HPDE6-E6E7 (cell line): ENCODE measurements around the gene KLHL18.
"Not testable (repeated sequence)": the region's sequence is repeated elsewhere in the genome, so short reads cannot be mapped to it uniquely, and the experiment has no call there.

Source experiments
- DNase-seq: peaks from one replicate; pipeline ENCODE4 v3.0.0; 2011; ENCODE audit warnings: missing footprints; ENCODE audit errors: extremely low spot score

KLHL18 gene

GRCh38 chr3:47313341-47314055 is 30.8 kb downstream of the KLHL18 start:
- no peak for DNase-seq

GRCh38 chr3:47314056-47314764 is 31.5 kb downstream of the KLHL18 start:
- DNase-seq: no peak

DNA sequence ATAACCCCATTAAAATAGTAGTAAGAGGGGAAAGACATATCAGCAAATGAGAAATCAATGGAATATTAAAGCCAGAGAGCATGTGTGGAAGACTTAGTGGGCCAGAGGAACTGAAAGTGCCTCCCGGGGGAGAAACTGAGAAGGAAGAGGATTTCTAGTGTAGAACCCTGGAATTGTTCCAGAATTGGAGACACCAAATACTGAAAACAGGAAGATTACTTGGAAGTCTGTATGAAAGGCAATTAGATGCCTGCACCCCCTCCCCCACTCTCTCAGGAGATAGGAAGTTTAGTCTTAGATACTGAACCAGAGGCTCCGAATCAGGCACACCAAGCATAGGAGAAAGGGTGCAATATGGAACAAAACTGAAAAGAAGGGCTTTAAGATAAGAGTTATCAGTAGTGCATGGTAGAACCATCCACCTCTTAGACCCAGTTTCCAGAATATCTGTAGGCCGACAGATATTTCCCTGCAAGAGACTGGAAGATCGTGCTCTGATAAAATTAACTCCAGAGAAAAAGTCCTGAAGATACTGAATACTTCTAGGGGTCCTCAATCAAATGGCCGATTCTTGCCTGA is 32.4 kb downstream of the KLHL18 start:
- no peak for DNase-seq

GRCh38 chr3:47316151-47316550 is 33.4 kb downstream of the KLHL18 start:
- not testable (repeated sequence) for DNase-seq

- no peak for DNase-seq
Measured at GRCh38 chr3:47318916-47319315, 36.2 kb downstream of the KLHL18 start.

DNA sequence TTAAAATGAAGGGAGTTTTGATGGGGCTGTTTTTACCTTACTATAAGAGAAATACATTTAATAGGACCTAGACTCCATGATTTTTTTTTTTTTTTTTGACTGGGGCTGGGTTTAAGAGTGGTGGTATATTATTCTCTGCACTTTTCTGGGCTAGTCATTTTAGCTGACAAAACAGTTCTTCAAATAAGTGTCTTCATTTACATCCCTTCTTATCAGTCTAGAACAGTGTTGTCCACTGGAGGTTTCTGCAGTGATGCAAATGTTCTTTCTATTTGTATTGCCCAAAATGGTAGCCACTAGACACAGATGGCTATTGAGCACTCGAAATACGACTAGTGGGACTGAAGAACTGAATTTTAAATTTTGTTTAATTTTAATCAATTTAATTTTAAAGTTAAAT is 37.2 kb downstream of the KLHL18 start:
- DNase-seq: no peak

DNA sequence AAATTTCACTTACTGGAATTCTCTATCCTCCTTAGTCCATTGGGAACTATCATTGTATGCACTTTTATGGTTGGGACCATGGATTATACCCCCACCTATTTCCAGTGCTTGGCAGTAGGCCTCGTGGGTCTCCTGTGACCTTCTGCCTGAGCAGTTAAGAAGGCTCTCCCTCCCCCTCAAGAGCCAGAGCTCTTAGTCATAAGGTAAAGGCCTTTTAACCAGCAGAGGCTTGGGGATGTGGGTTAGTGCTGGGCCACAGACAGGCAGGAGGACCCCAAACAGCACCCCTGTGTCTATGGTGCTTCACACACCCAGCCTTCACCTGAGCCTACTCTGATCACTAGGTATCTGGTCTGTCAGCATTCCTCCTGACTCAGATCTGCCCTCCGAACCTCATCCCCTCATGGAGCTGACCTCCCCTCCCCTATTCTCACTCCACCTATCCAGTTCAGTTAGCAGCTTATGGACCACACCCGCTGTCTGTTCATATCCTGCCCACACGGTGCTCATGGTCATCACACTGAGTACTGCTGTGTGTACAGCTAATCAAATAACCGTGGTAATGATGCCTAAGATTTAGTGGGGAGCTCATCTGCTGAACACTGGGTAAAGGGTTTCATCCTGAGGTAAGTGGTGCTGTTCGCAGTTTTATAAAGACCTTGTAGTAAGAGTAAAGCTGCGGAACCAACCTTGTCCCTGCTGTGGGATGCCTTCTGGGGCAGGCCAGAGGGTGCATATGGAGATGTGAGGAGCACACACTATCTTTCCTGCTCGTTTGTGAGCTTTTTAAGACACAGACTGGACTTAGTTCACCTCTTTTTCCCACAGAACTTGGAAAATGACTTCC is 40.9 kb downstream of the KLHL18 start:
- peak; percentile 22 for DNase-seq

- peak; percentile 34 for DNase-seq
Measured at GRCh38 chr3:47324278-47324865, 41.6 kb downstream of the KLHL18 start.

- DNase-seq: no peak
Measured at GRCh38 chr3:47333907-47334306, 51.2 kb downstream of the KLHL18 start.

- no peak for DNase-seq
Measured at GRCh38 chr3:47337656-47338055, 54.9 kb downstream of the KLHL18 start.

DNA sequence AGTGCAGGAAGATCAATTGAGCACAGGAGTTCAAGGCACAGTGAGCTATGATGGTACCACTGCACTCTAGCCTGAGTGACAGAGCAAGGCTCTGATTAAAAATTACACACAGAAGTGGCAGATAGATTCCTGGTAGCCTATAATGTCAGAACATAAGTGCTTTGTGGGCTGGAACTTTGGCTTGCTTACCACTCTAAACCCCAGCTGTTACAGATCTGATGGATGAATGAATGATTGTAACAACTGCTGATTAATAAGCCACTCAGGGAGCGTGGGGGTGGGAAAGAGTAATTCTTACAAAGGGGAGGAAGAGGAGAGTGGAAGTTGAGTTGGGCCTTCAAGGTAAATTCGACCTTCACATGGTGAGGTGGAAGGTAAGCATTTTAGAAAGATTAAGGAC is 57.2 kb downstream of the KLHL18 start:
- DNase-seq: no peak

DNA sequence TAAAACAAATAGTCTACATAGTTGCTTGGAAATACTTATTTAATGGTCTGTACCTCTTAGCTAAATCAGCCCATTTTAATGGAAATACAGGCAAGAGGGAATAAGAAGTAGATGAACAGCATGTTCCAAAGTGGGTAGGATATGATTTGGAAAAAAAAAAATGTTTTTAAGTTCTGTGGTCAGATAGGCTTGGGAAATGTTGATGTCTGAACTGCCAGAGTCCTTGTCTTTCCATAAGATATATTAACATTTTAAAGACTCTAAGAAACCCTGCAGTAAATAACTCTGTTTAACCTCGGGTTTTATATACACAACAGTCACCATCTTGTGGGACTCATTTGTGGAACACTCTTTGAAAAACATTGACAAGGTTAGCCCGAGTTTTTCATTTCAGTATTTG is 58.1 kb downstream of the KLHL18 start:
- DNase-seq: no peak

DNA sequence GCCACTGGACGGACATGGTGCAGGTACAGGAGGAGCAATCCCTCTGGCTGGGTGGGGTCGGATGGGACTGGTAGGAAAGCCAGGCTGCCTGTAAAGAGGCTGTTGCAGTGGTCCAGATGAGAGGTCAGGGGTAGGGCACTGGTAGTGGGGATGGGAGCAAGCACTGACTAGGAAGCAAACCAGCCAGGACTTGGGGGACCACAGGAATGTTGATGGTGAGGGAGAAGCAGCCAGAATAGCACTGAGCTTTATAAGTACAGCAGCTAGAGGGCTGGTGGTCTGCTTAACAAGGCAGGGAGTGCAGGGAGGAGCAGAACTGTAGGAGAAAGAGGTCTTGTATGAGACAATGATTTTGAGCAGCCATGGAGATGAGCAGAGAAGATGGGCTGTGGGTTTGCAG is 59.4 kb downstream of the KLHL18 start:
- no peak for DNase-seq

DNA sequence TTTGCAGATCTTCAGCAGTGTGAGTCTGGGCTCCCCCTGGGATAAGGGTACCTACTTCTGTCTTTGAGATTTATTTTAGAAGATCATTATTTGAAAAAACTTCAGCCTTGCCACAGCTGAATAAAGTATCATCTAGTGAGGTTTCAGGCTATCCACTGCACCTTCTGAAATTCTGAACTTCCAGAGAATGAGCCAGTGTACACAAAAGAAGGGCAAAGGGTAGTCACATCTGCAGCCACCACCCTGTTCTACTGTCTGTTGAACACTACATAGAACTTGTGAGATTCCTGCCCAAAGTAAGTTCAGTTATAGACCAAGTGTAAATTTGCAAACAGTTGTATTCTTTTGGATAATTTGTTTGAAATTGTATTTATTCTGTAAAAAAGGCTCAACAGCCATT is 60.1 kb downstream of the KLHL18 start:
- DNase-seq: no peak

- no peak for DNase-seq
Measured at GRCh38 chr3:47343471-47343971, 60.8 kb downstream of the KLHL18 start.

GRCh38 chr3:47344971-47345370 is 62.2 kb downstream of the KLHL18 start:
- no peak for DNase-seq

GRCh38 chr3:47347217-47347801 is 64.6 kb downstream of the KLHL18 start:
- DNase-seq: no peak

GRCh38 chr3:47348411-47349154 is 65.8 kb downstream of the KLHL18 start:
- no peak for DNase-seq

GRCh38 chr3:47355010-47355409 is 72.3 kb downstream of the KLHL18 start:
- no peak for DNase-seq

- no peak for DNase-seq
Measured at GRCh38 chr3:47356201-47356600, 73.5 kb downstream of the KLHL18 start.
